Endodermal cell (in vitro differentiated cells): ENCODE measurements around the gene TULP4. TPM values are rescaled to one million over a fixed set of nuclear protein-coding genes. Genes with fewer than 3 reads are reported as not detected.

Experiments used
- DNase-seq: peaks from one replicate; pipeline ENCODE4 v3.0.0-alpha.2; 2017
- H3K27ac ChIP-seq: 2 replicates; pipeline ENCODE4 v1.5.1; 2013; ENCODE audit warnings: mild to moderate bottlenecking, low read depth, low read length, moderate library complexity
- H3K27me3 ChIP-seq: 2 replicates; pipeline ENCODE4 v1.6.1; 2013; ENCODE audit warnings: mild to moderate bottlenecking, low read length, moderate library complexity; ENCODE audit not compliant: insufficient read depth, control insufficient read depth, poor library complexity, severe bottlenecking
- H3K36me3 ChIP-seq: 2 replicates; pipeline ENCODE4 v1.7.0; 2013; ENCODE audit warnings: mild to moderate bottlenecking, low read length, moderate library complexity; ENCODE audit not compliant: control insufficient read depth, insufficient read depth
- H3K4me1 ChIP-seq: one replicate; pipeline ENCODE4 v1.7.0; 2013; ENCODE audit warnings: low read length; ENCODE audit not compliant: control insufficient read depth, insufficient read depth
- H3K4me3 ChIP-seq: 2 replicates; pipeline ENCODE4 v1.5.1; 2013; ENCODE audit warnings: mild to moderate bottlenecking, low read length, moderate library complexity
- H3K9ac ChIP-seq: 2 replicates; pipeline ENCODE4 v1.6.1; 2013; ENCODE audit warnings: mild to moderate bottlenecking, low read length, moderate library complexity; ENCODE audit not compliant: poor library complexity, severe bottlenecking; ENCODE audit errors: extremely low read depth
- H3K9me3 ChIP-seq: 2 replicates; pipeline ENCODE4 v1.6.1; 2013; ENCODE audit warnings: mild to moderate bottlenecking, low read length, moderate library complexity; ENCODE audit not compliant: control insufficient read depth
- H3K27ac Mint-ChIP-seq: 2 replicates; pipeline ENCODE4 v1.8.0; 2020; ENCODE audit warnings: mixed read lengths
- H3K27me3 Mint-ChIP-seq: 2 replicates; pipeline ENCODE4 v1.8.0; 2021; ENCODE audit warnings: mild to moderate bottlenecking, mixed read lengths; ENCODE audit not compliant: insufficient read depth
- H3K36me3 Mint-ChIP-seq: 2 replicates; pipeline ENCODE4 v1.8.0; 2020; ENCODE audit warnings: low read depth, mixed read lengths
- H3K4me1 Mint-ChIP-seq: 2 replicates; pipeline ENCODE4 v1.8.0; 2020; ENCODE audit warnings: mixed read lengths
- H3K4me3 Mint-ChIP-seq: 2 replicates; pipeline ENCODE4 v1.8.0; 2020; ENCODE audit warnings: mild to moderate bottlenecking, moderate library complexity, mixed read lengths
- H3K9me3 Mint-ChIP-seq: 2 replicates; pipeline ENCODE4 v1.8.0; 2020; ENCODE audit warnings: mild to moderate bottlenecking, mixed read lengths
- CTCF ChIP-seq: fragments of 200-600 bp; sonication (generic); conservative IDR thresholded peaks from 2 replicates; pipeline ENCODE4 v1.5.0; 2021; ENCODE audit warnings: antibody characterized with exemption, mild to moderate bottlenecking
- WGBS, 2 experiments: methylation state at CpG; one replicate each; pipeline versions ENCODE4 v1.1.5 to v1.1.7; 2013; ENCODE audit warnings: missing lambda C conversion rate in 2 of 2, mixed read lengths in 1 of 2; ENCODE audit not compliant: insufficient coverage in 1 of 2, insufficient read length in 1 of 2; 5-methylcytosine and 5-hydroxymethylcytosine counted together
- total RNA-seq, 2 donors: library from RNA; stranded (reverse); fragmentation: NEBNext Ultra II Directional in 1 of 2; extraction: Animal tissue kit (Norgen Biotek cat#: 25700) in 1 of 2; gene quantifications; 2 replicates in 1 of 2; 3 replicates in 1 of 2; pipeline ENCODE4 v1.2.1, GENCODE V29; 2021

TULP4 gene
- total RNA-seq, 2 donors from 2014 or later = 102 to 103 TPM

- no peak for DNase-seq
- H3K4me3 Mint-ChIP-seq = no peak overlapping the region
- Histone ChIP-seq H3K4me3 (no peak overlapping the region), H3K9me3 (peaks cover 16% of the 10 kb centered on the region), H3K36me3 (peaks cover 17% of the 10 kb centered on the region), H3K4me1 (no peaks in the 10 kb centered on the region), H3K9ac (no peak overlapping the region), H3K27me3 (no peaks in the 10 kb centered on the region), H3K27ac (peak overlapping the region; percentile 12)
- peaks cover 28% of the 10 kb centered on the region for H3K36me3 Mint-ChIP-seq
- TF ChIP-seq CTCF = no peak
- H3K27me3 Mint-ChIP-seq = no peaks in the 10 kb centered on the region
- H3K9me3 Mint-ChIP-seq = peaks cover 8% of the 10 kb centered on the region
- 65 to 86% methylated on average over 8 to 9 of the region's 9 CpGs for WGBS, 2 experiments
- no peak overlapping the region for H3K27ac Mint-ChIP-seq
- peaks cover 5% of the 10 kb centered on the region for H3K4me1 Mint-ChIP-seq
These were observed 96.4 kb downstream of the TULP4 start for GRCh38 chr6:158408552-158409130.

- H3K9ac ChIP-seq = no peak overlapping the region
- no peak for DNase-seq
- H3K4me1 ChIP-seq = no peaks in the 10 kb centered on the region
- peaks cover 25% of the 10 kb centered on the region for H3K36me3 ChIP-seq
- no peaks in the 10 kb centered on the region for H3K27me3 ChIP-seq
- peaks cover 27% of the 10 kb centered on the region for H3K36me3 Mint-ChIP-seq
- no peaks in the 10 kb centered on the region for H3K27me3 Mint-ChIP-seq
- peaks cover 15% of the 10 kb centered on the region for H3K9me3 ChIP-seq
- H3K4me3 ChIP-seq = no peak overlapping the region
- TF ChIP-seq CTCF = no peak
- H3K27ac ChIP-seq = no peak overlapping the region
- H3K4me1 Mint-ChIP-seq = peaks cover 5% of the 10 kb centered on the region
- H3K4me3 Mint-ChIP-seq = no peak overlapping the region
- no peak overlapping the region for H3K27ac Mint-ChIP-seq
- peaks cover 5% of the 10 kb centered on the region for H3K9me3 Mint-ChIP-seq
- 92 to 97% methylated on average over 3 of the region's 3 CpGs for WGBS, 2 experiments
These were observed 97.2 kb downstream of the TULP4 start for GRCh38 chr6:158409451-158409850.

- no peak overlapping the region for H3K4me3 Mint-ChIP-seq
- H3K27me3 Mint-ChIP-seq = no peaks in the 10 kb centered on the region
- no peak overlapping the region for H3K9ac ChIP-seq
- no peaks in the 10 kb centered on the region for H3K27me3 ChIP-seq
- TF ChIP-seq CTCF = no peak
- H3K4me1 ChIP-seq = no peaks in the 10 kb centered on the region
- peaks cover 5% of the 10 kb centered on the region for H3K4me1 Mint-ChIP-seq
- peaks cover 32% of the 10 kb centered on the region for H3K36me3 ChIP-seq
- no peak for DNase-seq
- no peak overlapping the region for H3K4me3 ChIP-seq
- H3K9me3 Mint-ChIP-seq = no peaks in the 10 kb centered on the region
- no peak overlapping the region for H3K27ac ChIP-seq
- H3K27ac Mint-ChIP-seq = no peak overlapping the region
- 100% methylated on average over 2 to 6 of the region's 8 CpGs for WGBS, 2 experiments
- peaks cover 3% of the 10 kb centered on the region for H3K9me3 ChIP-seq
- H3K36me3 Mint-ChIP-seq = peaks cover 26% of the 10 kb centered on the region
These were observed 98.5 kb downstream of the TULP4 start for GRCh38 chr6:158410784-158411183.
